Esophagus mucosa (tissue), 1 donor: ENCODE data around the gene TTC34. TPM values are rescaled to one million over a fixed set of nuclear protein-coding genes. Genes with fewer than 3 reads are reported as not detected.
"Not testable (repeated sequence)": the region's sequence is repeated elsewhere in the genome, so short reads cannot be mapped to it uniquely, and the experiment has no call there.

Source experiments
- ATAC-seq: fragments of 200-7000 bp; cut with Tn5 transposase; one replicate; pipeline ENCODE4 v1.9.1; 2020
- total RNA-seq: library from RNA; stranded (reverse); gene quantifications from one replicate; pipeline ENCODE4 v1.2.4, GENCODE V29; 2023
- donor health status: DM: yes; HTN: yes; CAD: no.

The TTC34 gene
- total RNA-seq, 1 donor from 2014 or later, result 0.08 TPM

- ATAC-seq, result not testable (repeated sequence)
These were observed 42.1 kb downstream of the TTC34 start for GRCh38 chr1:2759433-2759832.

- ATAC-seq, result not testable (repeated sequence)
These were observed 44.0 kb downstream of the TTC34 start for GRCh38 chr1:2757519-2757918.

- ATAC-seq, result not testable (repeated sequence)
These were observed 46.1 kb downstream of the TTC34 start for GRCh38 chr1:2755426-2755825.

GRCh38 chr1:2754597-2754996, 46.9 kb downstream of the TTC34 start:
- ATAC-seq, result not testable (repeated sequence)

- ATAC-seq, result not testable (repeated sequence)
These were observed 49.0 kb downstream of the TTC34 start for GRCh38 chr1:2752503-2752902.

- ATAC-seq, result not testable (repeated sequence)
These were observed 49.6 kb downstream of the TTC34 start for GRCh38 chr1:2751866-2752265.

- not testable (repeated sequence) for ATAC-seq
These were observed 50.4 kb downstream of the TTC34 start for GRCh38 chr1:2750766-2751730.

- ATAC-seq, result not testable (repeated sequence)
These were observed 51.3 kb downstream of the TTC34 start for GRCh38 chr1:2750041-2750680.

- ATAC-seq, result not testable (repeated sequence)
These were observed 52.9 kb downstream of the TTC34 start for GRCh38 chr1:2748626-2749025.

- ATAC-seq, result not testable (repeated sequence)
These were observed 106.7 kb downstream of the TTC34 start for GRCh38 chr1:2694796-2695195.

- ATAC-seq, result not testable (repeated sequence)
These were observed 111.3 kb downstream of the TTC34 start for GRCh38 chr1:2690180-2690579.

GRCh38 chr1:2688336-2688665, 113.2 kb downstream of the TTC34 start:
- ATAC-seq, result not testable (repeated sequence)

GRCh38 chr1:2687638-2688335, 113.7 kb downstream of the TTC34 start:
- ATAC-seq, result not testable (repeated sequence)

- ATAC-seq, result not testable (repeated sequence)
These were observed 114.3 kb downstream of the TTC34 start for GRCh38 chr1:2687174-2687591.

- ATAC-seq, result not testable (repeated sequence)
These were observed 115.2 kb downstream of the TTC34 start for GRCh38 chr1:2686091-2686863.

- not testable (repeated sequence) for ATAC-seq
These were observed 115.8 kb downstream of the TTC34 start for GRCh38 chr1:2685671-2686070.

- not testable (repeated sequence) for ATAC-seq
These were observed 116.6 kb downstream of the TTC34 start for GRCh38 chr1:2684878-2685277.

- not testable (repeated sequence) for ATAC-seq
These were observed 117.5 kb downstream of the TTC34 start for GRCh38 chr1:2684000-2684399.

- ATAC-seq, result not testable (repeated sequence)
These were observed 118.2 kb downstream of the TTC34 start for GRCh38 chr1:2683321-2683741.

- ATAC-seq, result not testable (repeated sequence)
These were observed 118.6 kb downstream of the TTC34 start for GRCh38 chr1:2682879-2683278.

- ATAC-seq, result not testable (repeated sequence)
These were observed 124.8 kb downstream of the TTC34 start for GRCh38 chr1:2676726-2677125.

- not testable (repeated sequence) for ATAC-seq
These were observed 129.8 kb downstream of the TTC34 start for GRCh38 chr1:2671656-2672055.
